ENCODE data around the gene FOXD4.
"Not testable (repeated sequence)": the region's sequence is repeated elsewhere in the genome, so short reads cannot be mapped to it uniquely, and the experiment has no call there.

The FOXD4 gene

DNA sequence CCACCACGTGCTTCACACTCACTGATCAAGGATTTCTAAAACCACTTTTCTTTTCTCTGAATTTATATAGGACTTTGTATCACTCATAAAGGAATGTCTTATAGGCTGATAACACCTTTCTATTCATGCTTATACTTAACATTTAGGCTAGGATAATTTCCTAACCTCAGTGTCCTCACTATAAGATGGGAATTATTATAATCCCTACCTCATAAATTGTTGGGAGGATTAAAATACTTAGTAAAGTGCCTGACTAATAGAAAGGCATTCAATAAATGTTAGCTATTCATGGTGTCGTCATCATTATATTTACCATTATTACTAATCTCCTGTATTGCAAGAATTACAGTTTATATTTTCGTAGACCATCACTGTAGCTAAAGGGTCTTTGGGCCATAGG lies 41.8 kb downstream of the FOXD4 start:
- not testable (repeated sequence) for H3K4me1 Mint-ChIP-seq; H3K27ac Mint-ChIP-seq; DNase-seq; ATAC-seq; H3K9me3 Mint-ChIP-seq; H3K4me3 Mint-ChIP-seq; H3K36me3 Mint-ChIP-seq (ENCODE audit: low read depth)
- H3K27me3 Mint-ChIP-seq: peaks cover 14% of the 10 kb centered on the region

DNA sequence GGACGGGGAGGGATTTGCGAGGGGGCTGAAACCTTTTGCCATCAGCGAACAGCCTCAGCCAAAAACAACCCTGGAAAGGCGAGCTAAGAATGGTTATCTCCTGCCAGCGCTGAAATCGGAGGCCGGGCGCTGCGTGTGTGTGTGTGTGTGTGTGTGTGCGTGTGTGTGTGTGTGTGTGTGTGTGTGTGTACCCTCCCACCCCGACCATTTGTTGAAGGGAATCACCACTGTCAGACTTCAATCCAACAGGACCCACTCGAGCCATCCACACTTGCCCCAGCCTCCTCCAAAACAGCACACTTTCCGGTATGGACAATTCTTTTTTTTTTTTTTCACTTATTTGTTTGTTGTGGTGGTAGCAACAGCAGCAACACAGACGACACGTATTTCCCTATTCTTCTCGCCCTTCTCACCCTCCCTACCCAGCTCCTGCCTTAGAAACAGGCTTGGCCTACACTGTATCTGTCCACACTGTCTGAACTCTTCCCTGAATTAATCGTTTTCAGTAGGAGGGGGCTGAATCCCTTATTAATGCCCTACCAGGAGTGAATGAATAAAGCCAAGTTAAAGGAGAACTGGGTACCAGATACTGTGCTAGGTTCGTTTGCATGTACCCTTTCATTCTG lies 44.2 kb downstream of the FOXD4 start:
- not testable (repeated sequence) for H3K4me1 Mint-ChIP-seq; H3K27ac Mint-ChIP-seq; H3K36me3 Mint-ChIP-seq (ENCODE audit: low read depth); DNase-seq; H3K9me3 Mint-ChIP-seq; ATAC-seq
- Mint-ChIP-seq H3K27me3 (peaks cover 12% of the 10 kb centered on the region), H3K4me3 (peak overlapping the region; percentile 57)

DNA sequence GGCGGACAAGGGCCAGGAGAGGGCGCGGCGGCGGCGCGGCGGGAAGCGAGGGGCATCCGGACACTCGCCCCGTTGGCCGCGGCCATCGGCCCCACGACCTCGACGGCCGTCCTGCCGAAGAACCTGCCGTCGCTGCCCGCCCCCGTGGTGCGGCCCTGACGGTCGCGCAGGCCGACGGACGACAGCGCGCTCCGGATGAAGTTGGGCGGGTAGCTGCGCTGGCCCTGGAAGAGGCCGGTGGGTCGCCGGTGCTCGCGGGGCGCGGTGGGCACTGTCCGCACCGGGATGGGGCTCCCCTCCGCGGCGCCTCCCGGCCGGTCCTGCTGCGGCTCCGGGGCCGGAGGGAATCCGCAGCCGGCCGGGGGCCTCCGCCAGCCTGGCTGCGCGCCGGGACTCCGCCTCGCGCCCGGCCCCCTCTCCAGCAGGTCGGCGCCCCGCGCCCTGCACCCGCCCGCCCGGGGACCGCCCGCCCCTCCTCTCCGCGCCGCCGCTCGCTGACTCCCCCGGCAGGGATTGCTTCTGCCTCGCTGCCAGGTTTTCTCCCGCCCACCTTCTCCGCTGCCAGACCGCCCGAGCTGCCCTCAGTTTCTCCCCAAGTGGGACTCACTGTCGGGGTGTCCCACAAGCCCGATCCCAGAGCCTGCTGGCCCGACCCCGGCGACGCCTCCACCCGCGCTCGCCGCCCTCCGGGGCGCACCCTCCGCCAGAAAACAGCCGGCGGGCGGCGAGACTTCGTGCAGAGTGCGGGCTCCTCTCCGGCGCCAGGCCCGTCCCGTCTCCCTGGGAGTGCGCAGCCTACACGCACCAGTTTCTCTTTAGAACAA lies 44.9 kb downstream of the FOXD4 start:
- not testable (repeated sequence) for H3K9me3 Mint-ChIP-seq; H3K27ac Mint-ChIP-seq; H3K36me3 Mint-ChIP-seq (ENCODE audit: low read depth); H3K4me1 Mint-ChIP-seq
- Mint-ChIP-seq H3K4me3 (peak overlapping the region; percentile 57), H3K27me3 (peaks cover 12% of the 10 kb centered on the region)
- peak; percentile 54 for ATAC-seq
- DNase-seq: peak; percentile 14

All from activated naive CD8-positive, alpha-beta T cell treated with anti-CD3 and anti-CD28 coated beads, Interleukin-2, amount 50 U/mL, for 24 hours (primary cell).